GM18951 (cell line): ENCODE measurements around the gene CCR5AS.
"Not testable (repeated sequence)": the region's sequence is repeated elsewhere in the genome, so short reads cannot be mapped to it uniquely, and the experiment has no call there.

ENCODE experiments used
- POLR2A ChIP-seq: IDR thresholded peaks from 4 replicates; pipeline ENCODE4 v1.6.1; 2011; ENCODE audit warnings: mild to moderate bottlenecking; ENCODE audit not compliant: insufficient read length, insufficient read depth; ENCODE audit errors: extremely low read depth
- in situ Hi-C: fragments of 300-500 bp; cut with MboI; formaldehyde crosslinking; loops from one replicate; pipeline ENCODE4 v1.12.0; 2022; ENCODE audit warnings: low sequenced_read_pairs, mixed read lengths, inconsistent platforms; ENCODE audit not compliant: unreplicated experiment

Gene CCR5AS

GRCh38 chr3:46440531-46441294 lies 33.8 kb upstream of the CCR5AS start:
- TF ChIP-seq POLR2A, result no peak
- in situ Hi-C loops, result no loop called here

DNA sequence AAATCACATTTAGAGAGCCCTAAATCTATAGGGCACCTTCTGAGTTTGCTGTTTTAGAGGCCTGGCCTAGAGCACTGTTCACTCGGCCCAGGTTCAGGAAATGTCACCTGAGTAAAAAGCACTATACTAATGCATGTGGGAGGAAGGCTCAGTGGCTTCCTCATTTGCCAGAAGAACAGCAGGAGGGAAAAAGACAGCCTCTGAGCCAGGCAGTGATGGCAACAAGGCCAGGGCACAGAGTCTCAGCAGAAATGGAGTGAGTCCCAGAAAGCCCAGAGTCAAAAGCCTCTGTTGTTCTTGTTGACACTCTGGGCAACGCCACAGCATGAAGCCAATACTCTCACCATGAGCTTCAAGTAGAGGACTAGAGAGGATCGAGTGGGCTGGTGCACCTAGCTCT lies 32.0 kb upstream of the CCR5AS start:
- no peak for TF ChIP-seq POLR2A
- in situ Hi-C loops, result no loop called here

DNA sequence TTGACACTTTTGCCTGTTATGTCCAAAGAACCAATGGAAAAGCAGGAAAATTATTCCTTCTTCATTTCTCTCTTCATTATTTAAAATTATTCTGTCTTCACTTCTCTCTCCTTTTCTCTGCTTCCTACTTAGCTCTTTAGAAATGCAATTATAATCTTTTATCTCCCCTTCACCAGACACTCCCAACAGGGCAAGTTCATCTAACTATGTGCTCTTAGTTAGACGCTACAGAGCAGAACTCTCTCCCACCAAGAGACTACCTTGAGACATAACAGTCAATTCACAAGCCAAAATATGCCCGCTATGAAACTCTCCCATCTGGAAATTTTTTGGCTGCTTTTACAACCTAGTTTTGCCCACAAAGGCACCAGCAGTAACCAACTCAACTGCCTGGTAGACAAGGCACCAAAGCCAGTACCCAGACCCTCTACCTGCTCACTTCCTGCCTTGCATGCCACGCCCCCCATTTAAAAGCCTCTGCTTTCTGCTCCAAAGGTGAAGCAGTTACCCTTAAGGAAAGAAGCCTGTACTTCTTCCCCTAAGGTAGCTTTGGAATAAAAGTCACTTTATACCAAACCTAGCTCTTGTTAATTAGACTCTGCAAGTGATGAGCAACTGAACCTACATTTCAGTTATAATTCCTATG lies 28.3 kb upstream of the CCR5AS start:
- in situ Hi-C loops, result no loop called here
- TF ChIP-seq POLR2A, result no peak

- in situ Hi-C loops, result no loop called here
- no peak for TF ChIP-seq POLR2A
Measured at GRCh38 chr3:46433841-46434240, 27.0 kb upstream of the CCR5AS start.

GRCh38 chr3:46433118-46433517 lies 26.3 kb upstream of the CCR5AS start:
- in situ Hi-C loops, result not testable (repeated sequence)

DNA sequence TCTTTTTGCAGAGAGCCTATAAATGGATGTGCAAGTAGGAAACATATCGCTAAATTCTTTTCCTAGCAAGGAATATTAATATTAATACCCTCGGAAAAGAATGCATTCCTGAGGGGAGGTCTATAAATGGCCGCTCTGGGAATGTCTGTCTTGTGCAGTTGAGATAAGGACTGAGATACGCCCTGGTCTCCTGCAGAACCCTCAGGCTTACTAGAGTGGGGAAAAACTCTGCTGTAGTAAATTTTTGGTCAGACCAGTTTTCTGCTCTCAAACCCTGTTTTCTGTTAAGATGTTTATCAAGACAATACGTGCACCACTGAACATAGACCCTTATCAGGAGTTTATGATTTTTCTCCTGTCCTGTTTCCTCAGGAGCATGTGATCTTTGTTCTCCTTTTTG lies 25.0 kb upstream of the CCR5AS start:
- in situ Hi-C loops, result not testable (repeated sequence)

- in situ Hi-C loops, result not testable (repeated sequence)
Measured at GRCh38 chr3:46430879-46431278, 24.0 kb upstream of the CCR5AS start.

- TF ChIP-seq POLR2A, result no peak
- in situ Hi-C loops, result no loop called here
Measured at GRCh38 chr3:46429671-46430070, 22.8 kb upstream of the CCR5AS start.

DNA sequence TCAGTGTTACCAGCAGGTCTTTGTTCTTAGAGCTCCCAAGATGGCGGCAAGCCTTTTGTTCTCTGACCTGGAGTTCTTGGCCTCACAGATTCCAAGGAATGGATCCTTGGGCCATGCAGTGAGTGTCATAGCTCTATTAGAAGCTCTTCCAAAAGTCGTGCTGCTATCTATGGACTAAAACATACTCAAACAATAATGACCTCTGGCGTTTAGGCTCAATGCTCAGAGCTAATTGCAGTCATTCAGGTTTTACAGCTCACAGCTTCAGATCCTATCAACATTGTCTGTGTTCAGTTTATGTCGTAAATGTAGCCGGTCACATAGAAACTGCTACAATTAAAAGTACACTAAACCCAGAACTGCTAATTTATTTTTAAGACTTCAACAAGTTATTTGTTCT lies 22.4 kb upstream of the CCR5AS start:
- no peak for TF ChIP-seq POLR2A
- in situ Hi-C loops, result no loop called here

DNA sequence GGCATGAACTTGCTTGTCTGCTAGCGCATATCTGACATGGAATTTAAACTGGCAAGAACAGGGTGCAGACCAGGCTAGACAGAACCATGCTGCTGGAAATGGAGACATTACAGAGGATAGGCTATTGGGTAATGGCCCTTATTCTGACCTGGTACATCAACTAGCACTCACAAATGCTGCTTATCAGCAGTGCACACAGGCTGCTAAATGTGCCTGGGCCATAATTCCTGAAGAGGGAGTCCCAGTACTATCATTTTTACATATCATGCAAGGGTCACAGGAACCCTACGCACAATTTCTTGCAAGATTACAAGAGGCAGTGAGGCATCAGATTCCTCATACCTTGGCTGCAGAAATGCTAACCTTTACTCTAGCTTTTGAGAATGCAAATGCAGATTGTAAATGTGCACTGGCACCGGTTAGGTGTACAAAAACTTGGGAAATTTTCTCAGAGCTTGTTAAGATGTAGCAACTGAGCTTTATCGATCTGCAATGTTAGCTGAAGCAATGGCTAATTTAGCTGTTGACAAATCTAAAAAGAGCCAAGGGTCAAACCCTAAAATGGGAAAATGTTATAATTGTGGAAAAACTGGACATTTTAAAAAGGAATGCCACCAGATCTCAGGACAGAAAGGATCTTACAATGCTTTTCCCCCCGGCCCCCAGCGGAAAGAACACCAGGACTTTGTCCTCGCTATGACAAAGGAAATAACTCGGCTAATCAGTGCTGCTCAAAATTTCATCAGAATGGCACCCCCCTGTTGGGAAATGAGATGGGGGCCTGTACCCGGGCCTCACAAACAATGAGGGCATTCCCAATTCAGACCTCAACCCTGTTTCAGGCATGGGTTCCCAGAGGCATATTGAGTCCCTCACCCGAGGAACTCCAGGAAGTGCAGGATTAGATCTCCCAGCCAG lies 21.3 kb upstream of the CCR5AS start:
- no peak for TF ChIP-seq POLR2A
- in situ Hi-C loops, result no loop called here

- in situ Hi-C loops, result not testable (repeated sequence)
Measured at GRCh38 chr3:46427404-46427803, 20.5 kb upstream of the CCR5AS start.

DNA sequence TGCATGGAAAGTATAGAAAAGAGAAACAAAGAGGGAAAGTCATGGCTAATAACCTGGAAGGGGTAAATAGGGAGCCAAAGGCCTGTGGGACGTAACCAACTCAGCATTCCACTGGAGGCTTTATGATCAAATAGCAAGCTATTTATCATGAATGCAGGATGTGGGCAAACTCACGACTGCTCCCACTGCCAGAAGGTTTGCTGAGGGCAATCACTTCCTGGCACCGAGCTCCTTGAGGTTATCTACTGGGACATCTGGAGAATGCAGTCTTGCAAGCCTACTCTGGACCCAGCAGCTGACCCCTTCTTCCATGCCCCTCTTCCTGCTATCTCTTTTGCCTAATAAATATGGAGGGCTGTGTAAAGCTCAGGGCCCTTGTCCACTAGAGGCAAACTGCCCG lies 19.6 kb upstream of the CCR5AS start:
- in situ Hi-C loops, result not testable (repeated sequence)

DNA sequence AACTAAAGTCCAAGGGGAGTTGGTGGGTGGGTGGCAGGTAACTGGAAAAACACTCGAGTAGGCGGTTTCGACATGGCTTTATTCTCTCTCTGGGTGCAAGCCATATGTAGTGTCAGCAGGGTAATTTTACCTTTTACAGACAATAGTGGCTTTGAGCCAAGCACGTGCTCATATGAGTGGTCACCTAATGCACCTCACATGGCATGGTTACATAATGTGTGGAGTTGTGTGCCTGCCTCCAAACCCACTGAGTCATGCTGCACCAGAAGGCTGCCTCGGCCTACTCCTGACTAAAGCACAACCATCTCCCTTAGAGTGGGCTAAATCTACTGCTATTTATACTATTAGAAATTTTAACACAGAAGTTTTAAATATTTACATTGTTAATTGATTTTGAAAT lies 16.7 kb upstream of the CCR5AS start:
- no peak for TF ChIP-seq POLR2A
- in situ Hi-C loops, result no loop called here

- TF ChIP-seq POLR2A, result no peak
- in situ Hi-C loops, result no loop called here
Measured at GRCh38 chr3:46422617-46423016, 15.8 kb upstream of the CCR5AS start.
